OCI-LY3 (cell line): ENCODE data around the gene CBFA2T2.
A peak's percentile ranks its signal among the peaks of the same experiment; 100 is the strongest.

Experiments
- H2AFZ ChIP-seq: fragments of 200-600, 300-600 bp; shearing (Covaris generic); 2 replicates; pipeline ENCODE4 v1.6.0; 2014; ENCODE audit warnings: antibody characterized with exemption, low read depth, low read length
- H3K27ac ChIP-seq: fragments of 200-600, 300-600 bp; sonication (generic); 2 replicates; pipeline ENCODE4 v1.5.1; 2014; ENCODE audit warnings: mild to moderate bottlenecking, low read length, moderate library complexity, mixed read lengths
- H3K27me3 ChIP-seq: fragments of 200-600, 300-600 bp; sonication (generic); 2 replicates; pipeline ENCODE4 v1.6.1; 2014; ENCODE audit warnings: low read depth, low read length, mixed read lengths
- H3K36me3 ChIP-seq: fragments of 200-600, 300-600 bp; sonication (generic); replicated peaks from 2 replicates; pipeline ENCODE3; 2014; ENCODE audit warnings: low read depth, low read length, mixed read lengths
- H3K4me1 ChIP-seq: fragments of 300-600, 200-600 bp; sonication (generic); 2 replicates; pipeline ENCODE4 v1.6.1; 2014; ENCODE audit warnings: low read length, mixed read lengths
- H3K4me2 ChIP-seq: fragments of 200-600, 300-600 bp; sonication (generic); 2 replicates; pipeline ENCODE4 v1.6.1; 2014; ENCODE audit warnings: low read length, mixed read lengths
- H3K4me3 ChIP-seq: fragments of 300-600, 200-600 bp; sonication (generic); 2 replicates; pipeline ENCODE4 v1.5.1; 2014; ENCODE audit warnings: antibody characterized with exemption, mild to moderate bottlenecking, low read length, moderate library complexity
- H3K79me2 ChIP-seq: fragments of 300-600, 200-600 bp; shearing (Covaris generic); 2 replicates; pipeline ENCODE4 v1.6.1; 2014; ENCODE audit warnings: mild to moderate bottlenecking, low read length, mixed read lengths
- H3K9ac ChIP-seq: fragments of 300-600, 200-600 bp; shearing (Covaris generic); 2 replicates; pipeline ENCODE4 v1.6.0; 2014; ENCODE audit warnings: mild to moderate bottlenecking, low read length, moderate library complexity
- H3K9me3 ChIP-seq: fragments of 200-600, 300-600 bp; shearing (Covaris generic); 2 replicates; pipeline ENCODE4 v1.6.1; 2014; ENCODE audit warnings: low read length, mixed read lengths; ENCODE audit not compliant: insufficient read depth
- H4K20me1 ChIP-seq: fragments of 200-600, 300-600 bp; sonication (generic); 2 replicates; pipeline ENCODE4 v1.6.1; 2016; ENCODE audit warnings: low read length, mixed read lengths; ENCODE audit not compliant: insufficient read depth
- CTCF ChIP-seq: fragments of 200-600, 300-600 bp; sonication (generic); IDR thresholded peaks from 2 replicates; pipeline ENCODE4 v1.5.1; 2014; ENCODE audit warnings: antibody characterized with exemption, low read length, low read depth
- EZH2phosphoT487 ChIP-seq: fragments of 200-600 bp; shearing (Covaris generic); IDR thresholded peaks from 2 replicates; pipeline ENCODE4 v1.6.1; 2018; ENCODE audit warnings: antibody characterized with exemption, mixed run types, low read depth

The CBFA2T2 gene

GRCh38 chr20:33575282-33575681 is 85.4 kb downstream of the CBFA2T2 start:
- H3K27me3 ChIP-seq: no peaks in the 10 kb centered on the region
- no peak overlapping the region for H3K4me2 ChIP-seq
- no peaks in the 10 kb centered on the region for H3K36me3 ChIP-seq
- H4K20me1 ChIP-seq: no peaks in the 10 kb centered on the region
- H3K4me3 ChIP-seq: no peak overlapping the region
- H3K4me1 ChIP-seq: peaks cover 17% of the 10 kb centered on the region
- no peak overlapping the region for H2AFZ ChIP-seq
- no peak overlapping the region for H3K9ac ChIP-seq
- H3K79me2 ChIP-seq: no peaks in the 10 kb centered on the region
- H3K27ac ChIP-seq: no peak overlapping the region
- no peaks in the 10 kb centered on the region for H3K9me3 ChIP-seq
- TF ChIP-seq EZH2phosphoT487 (no peak), CTCF (no peak)

- Histone ChIP-seq H3K79me2 (no peaks in the 10 kb centered on the region), H3K36me3 (no peaks in the 10 kb centered on the region), H3K9me3 (no peaks in the 10 kb centered on the region), H3K4me1 (peaks cover 22% of the 10 kb centered on the region), H3K27ac (no peak overlapping the region), H3K4me2 (0 out of 2 replicates have a peak overlapping the region, but pooled peaks have one; percentile 18), H3K27me3 (no peaks in the 10 kb centered on the region), H2AFZ (no peak overlapping the region), H3K9ac (no peak overlapping the region), H3K4me3 (no peak overlapping the region), H4K20me1 (no peaks in the 10 kb centered on the region)
- TF ChIP-seq EZH2phosphoT487: no peak
- peak; percentile 33; the same call in 1 of the 2 replicates for TF ChIP-seq CTCF
Observed at GRCh38 chr20:33576432-33577125, 86.7 kb downstream of the CBFA2T2 start.

GRCh38 chr20:33578510-33578909 is 88.6 kb downstream of the CBFA2T2 start:
- no peak overlapping the region for H3K4me2 ChIP-seq
- H2AFZ ChIP-seq: no peak overlapping the region
- H3K36me3 ChIP-seq: no peaks in the 10 kb centered on the region
- no peak overlapping the region for H3K4me3 ChIP-seq
- H3K27me3 ChIP-seq: no peaks in the 10 kb centered on the region
- no peak overlapping the region for H3K9ac ChIP-seq
- no peaks in the 10 kb centered on the region for H3K79me2 ChIP-seq
- peaks cover 24% of the 10 kb centered on the region for H3K4me1 ChIP-seq
- no peak overlapping the region for H3K27ac ChIP-seq
- no peaks in the 10 kb centered on the region for H4K20me1 ChIP-seq
- no peaks in the 10 kb centered on the region for H3K9me3 ChIP-seq
- TF ChIP-seq CTCF: no peak
- no peak for TF ChIP-seq EZH2phosphoT487

- no peaks in the 10 kb centered on the region for H3K9me3 ChIP-seq
- H3K4me1 ChIP-seq: peaks cover 16% of the 10 kb centered on the region
- no peak overlapping the region for H3K27ac ChIP-seq
- no peak overlapping the region for H3K4me3 ChIP-seq
- no peaks in the 10 kb centered on the region for H3K79me2 ChIP-seq
- H3K4me2 ChIP-seq: no peak overlapping the region
- no peaks in the 10 kb centered on the region for H3K36me3 ChIP-seq
- H2AFZ ChIP-seq: no peak overlapping the region
- H4K20me1 ChIP-seq: no peaks in the 10 kb centered on the region
- TF ChIP-seq CTCF: no peak
- TF ChIP-seq EZH2phosphoT487: no peak
- H3K9ac ChIP-seq: no peak overlapping the region
- no peaks in the 10 kb centered on the region for H3K27me3 ChIP-seq
Observed at GRCh38 chr20:33583143-33583542, 93.2 kb downstream of the CBFA2T2 start.
